GM19239 (cell line): ENCODE measurements around the gene DDX10.

Source experiments
- DNase-seq: peaks from one replicate; pipeline ENCODE4 v3.0.0; 2011; ENCODE audit warnings: low spot score; ENCODE audit not compliant: insufficient read length
- FAIRE-seq: peaks from 2 replicates; lab custom pipeline; 2011; peaks lifted over from hg19 to GRCh38; lab: Jason Lieb, UNC

The DDX10 gene

DNA sequence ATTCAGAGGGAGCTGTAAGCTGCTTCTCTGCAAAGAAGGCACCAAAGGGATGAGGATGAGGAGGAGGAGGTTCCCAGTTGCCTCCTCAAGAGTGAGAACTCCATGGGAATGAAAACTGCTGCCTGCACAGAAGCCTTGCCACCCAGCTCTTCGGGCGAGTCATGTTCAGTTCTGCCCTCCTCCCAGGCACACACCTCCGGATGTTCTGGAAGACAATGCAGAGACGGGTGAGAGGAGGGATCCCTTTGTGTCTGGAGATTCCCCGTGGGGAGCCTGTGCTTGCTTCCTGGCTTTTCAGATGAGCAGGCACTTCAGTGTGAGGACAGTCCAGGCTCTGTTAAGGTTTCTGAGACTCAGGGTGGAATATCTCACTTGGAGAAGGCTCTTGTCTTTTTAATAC lies 295.6 kb downstream of the DDX10 start:
- DNase-seq (no peak), FAIRE-seq (no peak)

DNA sequence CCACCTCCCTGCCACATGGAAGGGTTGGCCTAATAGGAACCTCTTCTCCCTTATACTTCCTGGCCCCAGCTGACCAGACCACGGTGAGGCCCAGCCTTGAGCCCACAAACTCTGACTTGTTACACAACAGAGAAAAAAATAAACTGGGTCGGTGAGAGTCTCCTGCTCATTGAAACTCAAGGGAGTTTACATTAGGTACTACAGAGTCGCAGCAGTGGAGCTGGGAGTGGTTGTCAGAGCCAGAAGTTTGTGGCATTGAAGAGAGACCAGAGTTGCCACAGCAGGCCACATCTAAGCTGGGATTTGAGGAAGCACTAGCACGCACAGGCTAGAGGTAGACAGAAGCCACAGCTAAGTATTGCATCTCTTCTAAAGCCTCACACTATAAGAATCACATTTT lies 296.2 kb downstream of the DDX10 start:
- DNase-seq (no peak), FAIRE-seq (no peak)

DNA sequence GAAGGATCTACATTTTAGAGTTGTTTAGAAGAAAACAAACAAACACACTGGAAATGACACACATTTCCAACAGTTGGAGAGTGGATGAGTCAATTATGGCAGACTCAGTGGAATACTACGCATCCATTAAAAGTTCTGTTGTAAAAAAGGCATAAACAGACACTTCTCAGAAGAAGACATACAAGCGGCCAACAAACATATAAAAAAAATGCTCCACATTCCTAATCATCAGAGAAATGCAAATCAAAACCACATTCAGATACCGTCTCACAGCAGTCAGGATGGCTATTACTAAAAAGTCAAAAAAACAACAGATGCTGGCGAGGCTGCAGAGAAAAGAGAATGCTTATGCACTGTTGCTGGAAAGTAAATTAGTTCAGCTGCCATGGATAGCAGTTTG lies 298.2 kb downstream of the DDX10 start:
- FAIRE-seq (no peak), DNase-seq (no peak)

DNA sequence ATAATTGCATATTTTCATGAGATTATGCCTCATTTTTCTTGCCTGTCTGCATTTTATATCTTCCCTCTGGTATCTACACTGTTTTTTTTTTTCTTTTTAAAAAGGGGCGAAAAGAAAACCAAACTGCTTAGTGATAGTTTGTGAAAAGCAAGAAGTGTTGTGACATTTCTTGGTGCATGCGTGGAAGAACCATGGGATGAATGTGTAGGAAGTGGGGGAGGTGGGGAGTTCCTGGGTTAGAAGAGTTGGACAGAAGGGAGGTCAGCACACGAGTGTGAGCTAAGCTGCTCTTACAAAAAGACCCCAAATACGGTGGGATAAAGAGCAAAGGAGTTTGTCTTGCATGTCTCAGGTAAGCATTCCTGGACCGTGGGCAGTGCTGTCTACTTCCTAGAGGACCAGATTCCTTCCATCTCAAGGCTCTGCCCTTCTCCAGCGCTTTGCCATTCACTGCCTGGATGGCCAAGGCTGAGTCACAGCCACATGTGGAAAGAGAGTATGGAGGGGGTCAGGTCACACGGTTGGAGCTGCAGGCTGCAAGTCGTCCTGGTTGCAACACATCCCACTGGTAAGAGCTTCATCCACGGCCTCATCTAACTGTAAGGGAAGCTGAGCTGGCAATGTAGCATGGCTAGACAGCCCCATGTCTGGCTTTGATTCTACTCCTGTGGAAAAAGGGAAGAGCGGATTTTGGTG lies 300.6 kb downstream of the DDX10 start:
- no peak for FAIRE-seq

DNA sequence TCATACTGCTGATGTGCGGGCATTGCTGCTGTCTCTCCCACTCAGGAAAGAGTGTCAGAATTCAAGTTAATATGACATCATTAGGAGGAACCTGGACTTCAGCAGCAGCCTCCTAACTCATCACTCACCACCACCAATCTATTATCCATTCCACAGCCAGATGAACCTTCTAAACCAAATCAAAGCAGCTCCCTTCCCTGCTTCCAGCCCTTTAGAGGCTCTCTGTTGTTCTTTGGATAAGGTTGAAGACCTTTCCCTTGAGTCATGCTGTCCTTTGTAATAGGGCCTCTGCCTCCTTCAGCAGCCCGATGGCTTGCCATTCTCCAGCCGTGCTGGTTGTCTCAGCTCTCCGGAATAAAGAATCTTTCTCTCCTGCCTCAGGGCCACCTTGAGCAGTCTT lies 301.3 kb downstream of the DDX10 start:
- FAIRE-seq: no peak
- no peak for DNase-seq

More for the DNA sequence above, 300.6 kb downstream of the DDX10 start:
- DNase-seq: no peak

DNA sequence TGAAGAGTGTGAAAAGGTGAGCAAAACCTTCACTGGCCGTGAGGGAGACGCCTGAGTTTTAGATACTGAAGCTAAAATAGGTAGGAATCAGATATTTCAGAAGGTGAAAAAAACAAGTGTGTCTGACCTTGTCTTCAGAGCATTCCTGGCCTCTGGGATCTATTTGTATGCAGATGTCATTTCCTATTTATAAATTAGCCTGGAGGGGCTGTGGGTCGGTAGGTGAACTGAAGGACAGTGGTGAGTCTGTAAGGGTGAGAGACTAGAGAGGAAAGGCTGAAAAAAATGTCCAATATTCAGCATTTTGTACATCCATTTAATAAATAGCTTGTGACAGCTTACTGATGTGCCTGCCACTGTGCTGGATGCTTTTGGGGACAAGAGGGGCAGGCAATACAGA lies 302.1 kb downstream of the DDX10 start:
- DNase-seq (no peak), FAIRE-seq (no peak)

DNA sequence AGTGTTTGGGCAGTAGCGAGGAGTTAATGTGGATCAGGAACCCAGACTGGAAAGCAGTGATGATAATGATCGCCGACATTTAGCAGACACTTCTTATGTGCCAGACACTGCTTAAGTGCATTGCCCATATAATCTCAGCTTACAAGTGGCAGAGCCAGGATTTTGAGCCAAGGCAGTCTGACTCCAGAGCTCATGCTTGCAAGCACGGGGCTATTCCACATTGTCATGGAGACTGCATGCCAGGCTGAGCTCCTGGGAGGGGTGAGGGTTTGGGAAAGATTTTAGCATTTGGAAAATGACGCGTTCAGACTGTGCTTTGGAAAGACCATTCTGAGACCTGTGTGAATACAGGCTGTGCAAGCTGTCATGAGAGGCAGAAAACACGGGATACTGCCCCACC lies 302.7 kb downstream of the DDX10 start:
- DNase-seq: no peak
- FAIRE-seq: no peak

DNA sequence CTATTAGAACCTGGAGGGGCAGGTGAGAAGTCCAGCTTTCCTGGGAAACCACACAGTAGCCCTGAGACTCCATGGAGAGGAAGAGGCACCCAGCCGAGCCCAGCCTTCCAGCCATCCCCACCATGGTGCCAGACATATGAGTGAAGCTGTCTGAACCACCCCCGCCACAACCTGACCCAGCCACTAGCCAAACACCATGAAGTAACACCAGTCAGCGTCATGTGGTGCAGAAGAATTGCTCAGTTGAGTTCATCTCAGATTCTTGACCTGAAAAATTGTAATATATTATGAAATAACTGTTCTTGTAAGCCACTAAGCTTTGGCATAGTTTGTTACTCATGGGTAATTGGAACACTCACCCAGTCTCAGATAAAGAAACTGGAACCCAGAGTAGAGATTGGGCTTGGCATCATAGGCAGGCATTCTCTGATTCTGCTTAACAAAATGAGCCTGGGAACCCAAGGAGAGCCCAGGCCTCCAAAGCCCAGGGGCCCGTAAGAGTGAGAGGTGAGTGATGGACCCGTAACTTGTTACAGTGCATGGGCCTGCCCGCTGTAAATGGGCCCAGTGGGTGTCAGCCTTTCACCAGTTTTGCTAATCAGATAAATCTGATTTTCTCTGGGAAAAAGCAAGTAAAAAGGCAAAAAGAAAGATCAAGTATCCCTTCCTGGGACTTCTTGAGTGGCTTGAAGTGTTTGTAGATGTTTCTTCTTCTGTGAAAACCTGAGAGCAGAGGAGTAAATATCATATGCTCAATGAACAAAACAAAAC lies 305.5 kb downstream of the DDX10 start:
- no peak for FAIRE-seq
- DNase-seq: no peak

DNA sequence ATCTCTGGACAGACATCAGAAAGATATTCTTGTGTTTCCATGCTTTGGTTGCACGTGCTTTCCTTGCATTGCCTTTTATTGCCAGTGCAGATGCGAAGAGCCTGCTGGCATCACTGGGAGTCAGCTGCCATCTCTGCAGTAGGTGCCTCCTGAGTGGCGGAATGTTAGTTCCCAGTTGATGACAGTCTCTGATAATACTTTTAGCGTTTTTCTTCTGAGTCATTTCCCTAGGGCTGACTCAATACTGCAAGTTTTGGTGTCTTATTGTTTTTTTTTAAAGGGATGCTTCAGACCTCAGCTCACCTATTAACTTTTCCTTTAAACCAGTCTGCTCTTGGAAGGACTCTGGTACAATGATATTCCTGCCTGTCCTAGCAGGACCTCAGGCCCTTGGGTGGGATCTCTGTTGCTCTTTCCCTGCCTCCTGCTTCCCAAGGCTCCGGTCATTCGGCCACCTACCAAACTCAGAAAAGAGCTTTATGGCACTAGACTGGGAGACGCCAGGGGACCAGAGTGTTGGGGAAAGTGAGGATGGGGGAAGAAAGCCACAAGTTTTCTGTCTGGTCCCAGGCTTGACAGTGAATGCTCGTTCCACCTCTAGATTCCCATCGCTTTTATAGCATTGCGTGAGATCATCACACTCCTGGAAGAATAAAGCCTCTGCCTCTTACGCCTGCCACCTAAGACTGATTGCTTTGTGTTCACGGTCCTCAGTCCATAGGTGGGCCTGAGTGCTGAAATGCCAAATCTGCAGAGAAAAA lies 308.7 kb downstream of the DDX10 start:
- FAIRE-seq: no peak

DNA sequence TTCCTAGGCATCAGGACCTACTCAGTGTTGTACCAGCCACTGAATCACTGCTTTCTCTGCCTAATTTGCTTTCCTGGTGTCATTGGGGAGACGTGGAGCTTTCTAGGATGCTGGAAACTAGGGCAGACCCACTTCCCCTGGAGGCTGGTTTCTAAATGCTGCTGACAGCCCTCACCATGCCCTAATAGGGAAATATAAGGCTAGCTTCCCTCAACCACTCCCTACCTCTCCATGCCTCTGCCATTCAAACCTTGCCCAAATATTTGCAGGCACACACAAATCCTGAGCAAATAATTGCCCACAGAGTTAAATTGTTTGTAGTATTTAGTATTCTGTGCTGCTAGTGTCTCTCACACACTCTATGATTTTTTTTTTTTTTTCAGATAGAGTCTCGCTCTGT lies 310.2 kb downstream of the DDX10 start:
- FAIRE-seq: no peak

More for the DNA sequence above, 308.7 kb downstream of the DDX10 start:
- no peak for DNase-seq

DNA sequence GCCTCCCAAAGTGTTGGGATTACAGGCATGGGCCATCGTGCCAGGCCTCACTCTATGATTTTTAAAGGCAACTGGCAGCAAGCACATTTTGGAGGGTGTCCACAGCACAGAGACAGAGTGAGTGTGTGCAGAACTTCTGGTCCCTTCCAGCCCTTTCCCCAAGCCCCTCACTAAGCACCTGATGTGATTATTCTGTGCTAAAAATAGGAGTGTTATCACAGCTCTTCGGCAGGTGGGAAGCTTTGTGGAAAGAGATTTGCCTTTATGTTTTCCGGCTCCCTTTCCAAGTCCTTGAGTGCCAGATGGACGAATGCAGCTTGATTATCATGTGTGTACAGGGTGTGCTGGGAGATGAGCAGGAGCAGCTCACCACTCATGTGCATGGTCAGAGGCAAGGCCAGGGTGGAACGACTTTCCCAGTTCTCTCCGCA lies 310.8 kb downstream of the DDX10 start:
- DNase-seq (no peak), FAIRE-seq (no peak)

More for the DNA sequence above, 310.2 kb downstream of the DDX10 start:
- no peak for DNase-seq

DNA sequence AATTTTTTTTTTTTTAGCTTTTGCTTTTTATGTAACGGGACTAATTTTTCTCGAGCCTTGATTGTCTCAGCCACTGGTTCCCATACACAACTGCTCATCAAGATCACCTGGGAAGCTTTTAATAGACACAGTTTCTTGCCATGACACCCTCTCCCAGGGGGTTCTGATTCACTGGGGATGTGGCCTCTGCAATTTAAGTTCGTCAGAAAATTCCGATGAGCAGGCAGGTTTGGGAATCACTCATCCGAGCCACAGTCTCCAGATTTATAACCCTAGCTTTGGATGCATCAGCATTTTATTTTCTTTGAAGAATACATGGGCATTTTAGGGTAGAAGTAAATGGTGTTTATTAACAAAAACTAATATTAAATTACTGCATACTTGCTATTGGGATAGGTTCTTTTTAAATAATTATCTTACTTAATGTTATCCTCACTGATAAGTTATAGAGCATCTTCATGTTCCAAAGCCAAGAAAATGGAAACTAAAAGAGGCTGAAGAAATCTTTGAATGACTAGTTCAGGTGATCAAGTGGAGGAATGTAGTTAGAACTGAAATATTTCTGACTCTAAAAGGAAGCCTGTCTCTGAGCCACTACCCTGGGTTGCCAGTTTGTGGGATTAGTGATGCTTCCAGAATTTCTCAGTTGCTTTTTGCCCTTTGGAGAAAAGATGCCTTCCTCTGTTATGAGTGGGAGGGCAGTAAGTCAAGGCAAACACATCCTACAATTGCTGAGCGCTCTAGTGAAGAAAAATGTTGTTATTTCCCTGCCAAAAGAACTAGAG lies 319.0 kb downstream of the DDX10 start:
- FAIRE-seq: no peak
- DNase-seq: no peak

DNA sequence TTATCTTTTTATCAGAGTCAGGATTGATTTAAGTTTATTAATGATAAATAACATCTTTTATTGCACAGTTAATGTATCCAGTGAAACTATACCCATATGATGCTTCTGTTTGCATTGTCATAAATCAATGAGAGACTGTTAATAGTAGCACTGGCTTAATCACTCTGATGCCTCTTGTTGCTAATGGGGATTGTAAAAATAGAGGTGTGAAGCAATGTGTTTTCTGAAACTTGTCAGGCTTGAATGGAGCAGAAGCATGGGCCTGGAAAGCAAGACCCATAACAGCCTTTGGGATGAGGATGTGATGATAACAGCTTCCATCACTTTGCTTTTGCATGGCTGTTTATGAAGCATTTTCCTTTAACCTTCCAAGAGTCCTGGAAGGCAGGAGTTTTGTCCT lies 319.7 kb downstream of the DDX10 start:
- FAIRE-seq: no peak
- no peak for DNase-seq

DNA sequence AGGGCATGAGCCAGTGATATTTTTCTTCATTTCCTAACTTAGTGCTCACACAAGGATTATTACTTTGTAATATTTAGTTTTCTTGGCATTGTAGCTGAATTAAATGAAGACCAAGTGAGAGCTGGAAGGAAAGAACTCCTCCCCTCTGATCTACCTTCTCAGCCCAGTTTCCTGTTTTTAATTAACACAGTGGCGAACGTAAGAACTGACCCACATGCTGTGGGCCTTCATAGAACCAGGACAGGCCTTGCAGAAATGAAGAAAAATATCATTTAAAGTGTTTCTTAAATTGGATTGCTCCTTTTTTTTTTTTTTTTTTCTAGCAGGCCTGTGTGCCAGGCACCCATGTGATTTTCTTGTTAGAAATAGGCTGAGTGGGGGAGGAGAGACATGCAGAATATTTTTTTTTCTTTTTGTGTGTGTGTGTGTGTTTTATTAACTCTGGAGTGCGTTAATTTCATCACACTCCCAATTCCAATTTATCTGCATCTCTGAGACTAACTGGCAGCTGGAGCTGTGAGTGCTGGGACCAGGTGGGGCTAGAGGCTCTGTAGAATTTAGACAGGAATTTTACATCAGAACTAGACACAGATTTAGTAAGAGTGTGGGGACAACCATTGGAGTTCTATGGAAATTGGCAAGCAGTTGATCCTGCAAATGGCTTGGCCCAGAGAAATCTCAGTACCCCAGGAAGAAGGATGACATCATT lies 320.5 kb downstream of the DDX10 start:
- DNase-seq (no peak), FAIRE-seq (no peak)

DNA sequence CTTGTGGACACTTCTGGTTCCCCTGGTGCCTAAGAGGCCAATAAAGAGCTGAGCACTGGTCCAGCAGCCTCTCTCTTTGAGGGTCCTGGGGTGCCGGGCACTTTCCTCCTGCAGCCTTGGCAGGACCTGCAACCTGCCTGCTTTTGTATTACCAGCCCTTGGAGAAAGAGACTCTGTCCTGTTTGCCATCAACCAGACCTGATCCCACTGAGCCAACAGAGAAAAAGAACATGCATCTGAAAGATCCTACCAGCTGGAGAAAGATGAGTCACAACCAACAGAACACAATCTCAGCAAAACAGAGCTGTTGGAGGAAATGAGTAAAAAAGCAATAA lies 321.0 kb downstream of the DDX10 start:
- no peak for DNase-seq
- no peak for FAIRE-seq
